Fibroblast of the aortic adventitia (primary cell): ENCODE data around the gene FCRL6. TPM values are rescaled to one million over a fixed set of nuclear protein-coding genes. Genes with fewer than 3 reads are reported as not detected.
A peak's percentile ranks its signal among the peaks of the same experiment; 100 is the strongest.

Source experiments
- DNase-seq: peaks from one replicate; pipeline ENCODE4 v3.0.0-alpha.2; 2010; ENCODE audit warnings: low read depth
- H3K4me3 ChIP-seq: 2 replicates; pipeline ENCODE4 v1.5.1; 2011; ENCODE audit warnings: low read depth, mild to moderate bottlenecking, control low read depth, low read length, moderate library complexity
- CTCF ChIP-seq: IDR thresholded peaks from 2 replicates; pipeline ENCODE4 v1.5.1; 2011; ENCODE audit warnings: mild to moderate bottlenecking, low read length, control low read depth, inconsistent platforms; ENCODE audit not compliant: insufficient read depth
- total RNA-seq: library from RNA; depleted of rRNA; stranded (reverse); fragments of >200 nt; gene quantifications from 2 replicates; pipeline ENCODE4 v1.2.3, GENCODE V29; 2012; ENCODE audit warnings: low replicate concordance

Gene FCRL6
- total RNA-seq, 1 donor: not detected

GRCh38 chr1:159830722-159831121 lies 28.6 kb downstream of the FCRL6 start:
- no peak overlapping the region for H3K4me3 ChIP-seq
- no peak for DNase-seq
- TF ChIP-seq CTCF: no peak

- TF ChIP-seq CTCF: no peak
- DNase-seq: no peak
- H3K4me3 ChIP-seq: no peak overlapping the region
Measured at GRCh38 chr1:159831412-159832141, 29.4 kb downstream of the FCRL6 start.

GRCh38 chr1:159832309-159832708 lies 30.1 kb downstream of the FCRL6 start:
- no peak for TF ChIP-seq CTCF
- DNase-seq: no peak
- no peak overlapping the region for H3K4me3 ChIP-seq

- no peak overlapping the region for H3K4me3 ChIP-seq
- no peak for TF ChIP-seq CTCF
Measured at GRCh38 chr1:159835356-159835755, 33.2 kb downstream of the FCRL6 start.

GRCh38 chr1:159835862-159836525 lies 33.8 kb downstream of the FCRL6 start:
- DNase-seq: peak; percentile 46
- no peak overlapping the region for H3K4me3 ChIP-seq
- TF ChIP-seq CTCF: peak; percentile 20

More at GRCh38 chr1:159835356-159835755, 33.2 kb downstream of the FCRL6 start:
- no peak for DNase-seq

GRCh38 chr1:159838715-159839114 lies 36.6 kb downstream of the FCRL6 start:
- DNase-seq: no peak
- H3K4me3 ChIP-seq: no peak overlapping the region
- TF ChIP-seq CTCF: no peak
